Caco-2 (cell line): Measurements from ENCODE around the gene LATS2. TPM values are rescaled to one million over a fixed set of nuclear protein-coding genes. Genes with fewer than 3 reads are reported as not detected.

ENCODE experiments used
- BruUV-seq: library from RNA; stranded (reverse); fragments of 400-500 nt; replicated peaks from 2 replicates; lab custom pipeline; 2021; lab: Mats Ljungman, UMichigan
- CTCF ChIA-PET: fragments of 300-600 bp; sonication (Branson Sonifier 250); formaldehyde crosslinking; loops from one replicate; lab custom pipeline; 2022; ENCODE audit warnings: antibody characterized with exemption; lab: Charles Lee
- POLR2A ChIA-PET: fragments of 300-600 bp; sonication (Branson Sonifier 250); formaldehyde crosslinking; loops from one replicate; lab custom pipeline; 2022; ENCODE audit warnings: antibody characterized with exemption; lab: Charles Lee
- DNase-seq, 2 experiments: peaks; one replicate each; pipeline versions ENCODE4 v3.0.0 to v3.0.0-alpha.2; 2020 to 2022
- H3K27me3 ChIP-seq: replicated peaks from 2 replicates; pipeline ENCODE4 v1.6.0; 2011; ENCODE audit warnings: low read length; ENCODE audit not compliant: control insufficient read depth, insufficient read depth
- H3K36me3 ChIP-seq: 2 replicates; pipeline ENCODE4 v1.5.1; 2011; ENCODE audit warnings: low read length; ENCODE audit not compliant: control insufficient read depth, insufficient read depth
- H3K4me1 ChIP-seq: fragments of 250-450 bp; sonication (Bioruptor Pico); 2 replicates; pipeline ENCODE4 v1.5.1; 2020; ENCODE audit warnings: mild to moderate bottlenecking
- H3K4me3 ChIP-seq: 2 replicates; pipeline ENCODE4 v1.5.1; 2011; ENCODE audit warnings: low read depth, mild to moderate bottlenecking, control low read depth, low read length
- H3K9me3 ChIP-seq: fragments of 250-450 bp; sonication (Bioruptor Pico); 2 replicates; pipeline ENCODE4 v1.5.1; 2020; ENCODE audit warnings: mild to moderate bottlenecking, moderate library complexity
- H3K27ac Mint-ChIP-seq: one replicate; pipeline ENCODE4 v1.8.0; 2022; ENCODE audit warnings: mixed read lengths; ENCODE audit not compliant: unreplicated experiment
- H3K27me3 Mint-ChIP-seq: one replicate; pipeline ENCODE4 v1.8.0; 2022; ENCODE audit warnings: mixed read lengths; ENCODE audit not compliant: insufficient read depth, unreplicated experiment
- H3K36me3 Mint-ChIP-seq: one replicate; pipeline ENCODE4 v1.8.0; 2022; ENCODE audit warnings: mild to moderate bottlenecking, mixed read lengths; ENCODE audit not compliant: insufficient read depth, unreplicated experiment
- H3K4me1 Mint-ChIP-seq: one replicate; pipeline ENCODE4 v1.8.0; 2022; ENCODE audit warnings: low read depth, mixed read lengths; ENCODE audit not compliant: unreplicated experiment
- H3K4me3 Mint-ChIP-seq: one replicate; pipeline ENCODE4 v1.8.0; 2022; ENCODE audit warnings: mild to moderate bottlenecking, moderate library complexity, mixed read lengths; ENCODE audit not compliant: unreplicated experiment
- H3K9me3 Mint-ChIP-seq: one replicate; pipeline ENCODE4 v1.8.0; 2022; ENCODE audit warnings: mixed read lengths; ENCODE audit not compliant: unreplicated experiment
- CTCF ChIP-seq, 2 experiments: fragments of 200-600 bp in 1 of 2; IDR thresholded peaks; 1 replicate in 1 of 2; 2 replicates in 1 of 2; pipeline versions ENCODE4 v1.5.1 to v1.8.0; 2011 to 2022; ENCODE audit warnings: antibody characterized with exemption in 1 of 2, control low read depth in 1 of 2, inconsistent platforms in 1 of 2, low read depth in 1 of 2, low read length in 1 of 2, mild to moderate bottlenecking in 1 of 2, moderate library complexity in 1 of 2; ENCODE audit not compliant: insufficient read depth in 1 of 2, severe bottlenecking in 1 of 2, unreplicated experiment in 1 of 2
- intact Hi-C: fragments of 100-400 bp; cut with micrococcal nuclease; formaldehyde crosslinking; loops from one replicate; pipeline ENCODE4 v1.10.0; 2022; ENCODE audit not compliant: unreplicated experiment
- total RNA-seq: library from RNA; stranded (reverse); gene quantifications from 2 replicates; pipeline ENCODE4 v1.2.3, GENCODE V29; 2022

Gene LATS2
- total RNA-seq, 1 experiment from 2014 or later, result 45.6 TPM

DNA sequence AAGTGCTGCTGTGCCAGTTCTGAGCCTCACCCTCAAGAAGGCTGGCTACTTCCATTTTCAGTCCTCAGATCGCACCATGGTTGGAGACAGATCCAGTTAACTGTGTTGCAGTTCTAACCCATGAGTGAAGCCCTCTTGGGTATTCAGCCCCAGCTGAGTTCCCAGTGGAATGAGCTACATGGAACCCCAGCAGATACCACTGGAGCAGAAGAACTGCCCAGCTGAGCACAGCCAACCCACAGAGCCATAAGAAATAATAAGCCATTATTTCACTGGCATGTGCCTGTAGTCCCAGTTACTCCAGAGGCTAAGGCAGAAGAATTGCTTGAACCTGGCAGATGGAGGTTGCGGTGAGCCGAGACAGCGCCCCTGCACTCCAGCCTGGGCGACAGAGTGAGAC lies 59.9 kb downstream of the LATS2 start:
- no peak for DNase-seq
- peaks cover 36% of the 10 kb centered on the region for H3K9me3 ChIP-seq
- TF ChIP-seq CTCF (IDR thresholded peaks at IDR 0.05; ENCODE audit: insufficient read depth in 1 of 2, low read depth in 1 of 2, low read length in 1 of 2, severe bottlenecking in 1 of 2, unreplicated experiment in 1 of 2), result no peak
- ChIA-PET POLR2A (no interaction called here), CTCF (no interaction called here)
- Mint-ChIP-seq H3K4me1 (peaks cover 21% of the 10 kb centered on the region), H3K4me3 (no peak overlapping the region), H3K9me3 (no peaks in the 10 kb centered on the region), H3K36me3 (peaks cover 81% of the 10 kb centered on the region), H3K27me3 (no peaks in the 10 kb centered on the region), H3K27ac (peak overlapping the region; percentile 80)
- peaks cover 26% of the 10 kb centered on the region for H3K4me1 ChIP-seq
- no TSS peak for BruUV-seq
- intact Hi-C loops, result no loop called here
- no peak overlapping the region for H3K4me3 ChIP-seq
- H3K36me3 ChIP-seq, result peaks cover 3% of the 10 kb centered on the region; the same call in 1 of the 2 replicates
- no peaks in the 10 kb centered on the region; the same call in 1 of the 2 replicates for H3K27me3 ChIP-seq

DNA sequence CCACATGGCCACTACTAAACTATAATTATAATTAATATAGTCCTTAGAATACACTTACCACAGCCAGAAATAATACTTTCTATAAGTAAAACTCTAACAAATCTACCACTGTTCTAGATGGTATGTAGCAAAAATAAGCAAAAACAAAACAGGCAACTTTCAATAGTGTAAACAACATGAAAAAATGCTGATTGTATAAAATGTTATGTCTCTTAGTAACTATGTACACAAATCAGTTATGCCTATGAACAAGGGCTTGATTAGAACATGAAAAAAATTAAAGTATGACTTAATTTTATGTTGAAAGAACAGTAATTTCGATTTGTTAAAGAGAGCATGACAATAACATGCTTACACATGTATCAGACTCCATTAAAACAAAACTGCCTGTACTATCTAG lies 60.7 kb downstream of the LATS2 start:
- H3K4me3 Mint-ChIP-seq, result no peak overlapping the region
- Histone ChIP-seq H3K9me3 (peaks cover 36% of the 10 kb centered on the region), H3K36me3 (peaks cover 3% of the 10 kb centered on the region; the same call in 1 of the 2 replicates), H3K4me3 (no peak overlapping the region), H3K27me3 (no peaks in the 10 kb centered on the region; the same call in 1 of the 2 replicates), H3K4me1 (peaks cover 26% of the 10 kb centered on the region)
- CTCF ChIA-PET, result no interaction called here
- H3K27me3 Mint-ChIP-seq, result no peaks in the 10 kb centered on the region
- no peak for DNase-seq
- intact Hi-C loops, result no loop called here
- peaks cover 18% of the 10 kb centered on the region for H3K4me1 Mint-ChIP-seq
- no peak overlapping the region for H3K27ac Mint-ChIP-seq
- no peak for TF ChIP-seq CTCF (IDR thresholded peaks at IDR 0.05; ENCODE audit: insufficient read depth in 1 of 2, low read depth in 1 of 2, low read length in 1 of 2, severe bottlenecking in 1 of 2, unreplicated experiment in 1 of 2)
- H3K36me3 Mint-ChIP-seq, result peaks cover 81% of the 10 kb centered on the region
- POLR2A ChIA-PET, result interaction anchor here (0.6 kb wide), 1 partner anchor 246 kb away, joined by 5 read pairs; no protein-coding TSS in a partner anchor
- BruUV-seq, result no TSS peak
- no peaks in the 10 kb centered on the region for H3K9me3 Mint-ChIP-seq

DNA sequence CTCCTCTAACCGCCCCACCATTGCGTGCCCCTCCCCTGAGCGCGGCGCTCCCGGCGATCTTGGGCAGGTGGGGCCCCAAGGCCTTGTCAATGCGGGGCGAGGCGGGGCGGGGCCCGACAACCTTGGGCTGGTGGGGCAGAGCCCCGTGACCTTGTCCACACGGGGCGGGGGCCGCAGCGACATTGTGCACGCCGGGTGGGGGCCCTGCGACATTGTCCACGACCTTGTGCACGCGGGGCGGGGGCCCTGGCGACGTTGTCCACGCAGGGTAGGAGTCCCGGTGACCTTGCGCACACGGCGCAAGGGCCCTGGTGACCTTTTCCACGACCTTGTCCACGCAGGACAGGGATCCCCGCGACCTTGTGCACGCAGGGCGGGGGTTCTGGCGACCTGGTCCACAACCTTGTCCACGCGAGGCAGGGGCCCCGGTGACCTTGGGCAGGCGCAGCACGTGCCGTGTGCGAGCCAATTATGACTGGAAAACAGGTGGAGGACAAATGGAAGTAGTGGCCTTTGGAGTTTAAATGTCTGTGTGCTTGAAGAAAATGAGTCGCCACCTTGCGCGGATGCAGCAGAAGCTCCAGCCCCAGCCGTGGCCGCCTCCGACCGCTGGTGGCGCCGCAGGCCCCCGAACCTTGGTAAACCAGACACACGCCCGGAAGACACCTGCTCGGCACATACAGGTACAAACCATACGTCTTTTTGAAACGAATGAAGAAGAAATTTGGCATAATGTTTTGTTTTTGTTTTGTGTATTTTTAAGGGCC lies 62.6 kb downstream of the LATS2 start:
- no peak overlapping the region for H3K4me3 Mint-ChIP-seq
- H3K9me3 Mint-ChIP-seq, result no peaks in the 10 kb centered on the region
- peaks cover 8% of the 10 kb centered on the region for H3K4me1 Mint-ChIP-seq
- Histone ChIP-seq H3K36me3 (peaks cover 5% of the 10 kb centered on the region; the same call in 1 of the 2 replicates), H3K27me3 (no peaks in the 10 kb centered on the region; the same call in 1 of the 2 replicates), H3K4me1 (peaks cover 17% of the 10 kb centered on the region), H3K4me3 (no peak overlapping the region), H3K9me3 (peaks cover 34% of the 10 kb centered on the region)
- no peaks in the 10 kb centered on the region for H3K27me3 Mint-ChIP-seq
- POLR2A ChIA-PET, result no interaction called here
- H3K36me3 Mint-ChIP-seq, result peaks cover 85% of the 10 kb centered on the region
- no TSS peak for BruUV-seq
- no peak overlapping the region for H3K27ac Mint-ChIP-seq
- intact Hi-C loops, result loop anchor here (10.0 kb wide), 1 partner anchor 54 kb away; no protein-coding TSS in a partner anchor
- CTCF ChIA-PET, result no interaction called here
- DNase-seq, result no peak
- no peak for TF ChIP-seq CTCF (IDR thresholded peaks at IDR 0.05; ENCODE audit: insufficient read depth in 1 of 2, low read depth in 1 of 2, low read length in 1 of 2, severe bottlenecking in 1 of 2, unreplicated experiment in 1 of 2)
